ENCODE measurements around the gene PRSS27.
"Not testable (repeated sequence)": the region's sequence is repeated elsewhere in the genome, so short reads cannot be mapped to it uniquely, and the experiment has no call there.

PRSS27 gene

DNA sequence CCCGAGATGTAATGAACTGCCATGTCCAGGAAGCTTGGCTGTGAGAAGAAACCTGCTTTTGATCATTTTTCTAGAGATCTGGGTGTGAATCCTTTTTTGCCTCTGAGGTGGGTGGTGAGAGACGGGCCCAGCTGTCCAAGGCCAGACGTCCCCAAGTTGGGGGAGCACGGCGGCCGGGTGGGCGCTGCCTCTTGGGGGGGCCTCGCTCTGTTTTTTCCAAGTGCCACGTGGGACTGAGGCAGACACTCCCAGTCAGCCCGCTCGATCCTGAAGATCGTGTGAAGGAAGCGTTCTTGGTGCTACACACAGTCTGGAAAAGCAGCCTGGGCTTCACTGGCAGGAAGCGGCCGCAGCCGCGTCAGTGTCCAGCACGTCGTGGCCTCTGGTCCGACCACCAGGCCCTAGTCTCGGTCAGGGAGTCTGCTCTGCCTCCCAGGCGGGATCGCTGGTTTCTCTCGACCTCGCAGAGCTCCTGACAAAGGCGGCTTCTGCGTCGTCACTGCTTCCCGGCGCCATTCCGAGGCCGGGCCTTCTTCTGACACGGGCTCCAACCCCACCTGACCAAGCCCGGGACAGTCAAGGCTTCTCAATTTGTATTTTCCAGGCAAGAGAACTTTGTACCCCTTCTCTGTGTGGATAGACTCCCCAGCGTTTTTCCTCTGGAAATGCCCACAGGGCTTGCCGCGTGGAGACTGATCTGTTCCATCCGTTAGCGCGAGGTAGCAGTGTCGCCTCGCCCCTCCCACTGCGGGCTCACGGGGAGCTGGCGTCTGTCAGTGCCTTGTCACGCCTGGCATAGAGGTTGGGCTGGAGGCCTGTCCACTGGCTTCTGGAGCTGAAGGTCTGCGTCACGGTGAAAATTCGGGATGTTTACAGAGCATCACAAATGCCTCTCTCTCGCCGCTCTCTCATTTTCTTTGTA, 12.4 kb downstream of the PRSS27 start:
- DNase-seq: no peak

DNA sequence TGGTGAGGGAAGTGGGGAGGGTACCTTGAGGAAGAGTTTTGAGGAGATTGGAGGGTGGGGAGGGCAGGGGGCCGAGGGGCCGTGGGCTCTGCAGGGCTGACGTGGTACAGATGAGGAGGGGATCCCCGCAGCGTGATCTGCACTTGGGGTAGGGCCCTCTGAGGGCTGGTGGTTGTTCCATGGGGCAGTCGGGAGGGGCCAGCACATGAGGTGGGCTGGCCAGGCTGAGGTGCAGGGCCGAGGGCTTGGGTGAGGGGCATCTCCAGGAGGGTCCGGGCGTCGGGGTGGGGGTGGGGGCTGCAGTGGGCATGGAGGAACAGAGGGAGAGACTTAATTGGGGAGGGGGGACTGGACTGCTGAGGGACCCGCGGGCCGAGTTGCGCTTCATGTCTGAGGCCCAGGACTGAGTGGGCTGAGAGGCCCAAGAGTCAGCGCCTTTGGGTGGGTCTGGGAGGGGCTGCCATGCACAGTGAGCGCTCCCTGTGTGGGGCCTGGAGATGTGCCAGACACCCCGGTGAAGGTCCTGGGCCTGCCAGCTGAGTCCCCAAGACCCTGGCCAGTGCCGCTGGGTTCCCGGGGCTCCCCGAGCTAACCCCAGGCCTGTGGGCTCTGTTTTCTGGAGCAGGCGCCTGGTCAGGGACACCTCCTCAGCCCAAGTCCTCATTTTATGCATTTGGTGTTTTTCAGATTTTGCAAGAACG, 13.3 kb downstream of the PRSS27 start:
- DNase-seq: no peak

DNA sequence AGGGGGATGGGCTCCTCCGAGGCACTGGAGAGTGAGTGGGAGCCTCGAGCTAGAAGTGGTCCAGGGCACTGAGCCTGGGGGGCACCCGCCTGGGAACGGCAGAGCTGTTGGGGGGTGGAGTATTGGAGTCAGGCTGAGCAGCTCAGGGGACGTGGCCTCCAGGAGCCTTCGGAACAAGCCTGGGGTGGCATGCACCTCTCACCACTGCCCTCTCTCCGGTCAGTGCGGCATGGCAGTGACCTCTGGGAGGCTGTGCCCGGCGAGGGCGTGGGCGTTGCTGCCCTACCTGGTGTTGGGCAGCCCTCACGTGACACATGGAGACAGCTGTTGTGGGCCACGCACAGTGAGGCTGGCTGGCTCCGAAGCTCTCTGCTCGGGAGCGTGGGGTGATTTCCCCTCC, 13.9 kb downstream of the PRSS27 start:
- DNase-seq: no peak

DNA sequence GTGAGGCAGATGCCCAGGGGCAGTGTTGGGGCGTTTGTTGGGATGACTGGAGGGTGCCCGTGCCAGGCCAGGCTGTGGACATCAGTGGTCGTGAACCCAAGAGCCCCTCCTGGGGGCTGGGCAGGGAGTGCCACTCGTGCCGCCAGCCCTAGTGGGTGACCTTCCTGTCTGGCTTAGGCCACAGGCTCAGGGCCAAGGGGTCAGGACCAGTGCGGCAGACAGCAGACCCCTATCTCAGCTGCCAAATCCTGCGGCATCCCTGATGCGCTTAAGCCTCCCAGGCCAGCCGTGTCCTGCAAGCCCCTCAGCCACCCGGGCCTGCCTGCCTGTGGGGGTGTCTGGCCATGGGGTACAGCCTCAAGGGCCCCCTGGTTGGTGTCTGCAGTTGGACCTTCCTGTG, 14.7 kb downstream of the PRSS27 start:
- no peak for DNase-seq

- DNase-seq: no peak
Measured at GRCh38 chr16:2704983-2705275, 15.1 kb downstream of the PRSS27 start.

- no peak for DNase-seq
Measured at GRCh38 chr16:2704166-2704982, 15.7 kb downstream of the PRSS27 start.

GRCh38 chr16:2702871-2703745, 16.9 kb downstream of the PRSS27 start:
- no peak for DNase-seq

GRCh38 chr16:2702438-2702825, 17.6 kb downstream of the PRSS27 start:
- DNase-seq: no peak

- no peak for DNase-seq
Measured at GRCh38 chr16:2701713-2702437, 18.1 kb downstream of the PRSS27 start.

DNA sequence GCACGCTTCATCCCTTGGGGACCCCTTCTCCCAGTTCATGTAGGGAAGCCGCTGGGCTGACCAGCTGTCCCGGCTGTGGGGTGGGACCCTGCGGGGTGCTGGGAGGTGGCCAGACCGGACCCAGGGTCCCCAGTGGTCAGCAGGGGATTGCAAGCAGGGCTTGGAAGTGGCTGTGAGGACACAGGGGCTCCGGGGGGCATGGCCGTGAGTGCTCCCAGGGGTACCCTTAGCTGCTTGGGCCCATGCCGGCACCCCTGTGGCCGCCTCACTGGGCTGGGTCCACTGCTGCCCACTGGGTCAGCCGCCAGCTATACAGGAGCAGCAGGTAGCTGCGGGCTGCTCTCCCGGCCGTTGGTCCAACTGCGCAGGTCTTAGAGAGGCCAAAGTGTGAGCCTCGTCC, 18.8 kb downstream of the PRSS27 start:
- DNase-seq: no peak

DNA sequence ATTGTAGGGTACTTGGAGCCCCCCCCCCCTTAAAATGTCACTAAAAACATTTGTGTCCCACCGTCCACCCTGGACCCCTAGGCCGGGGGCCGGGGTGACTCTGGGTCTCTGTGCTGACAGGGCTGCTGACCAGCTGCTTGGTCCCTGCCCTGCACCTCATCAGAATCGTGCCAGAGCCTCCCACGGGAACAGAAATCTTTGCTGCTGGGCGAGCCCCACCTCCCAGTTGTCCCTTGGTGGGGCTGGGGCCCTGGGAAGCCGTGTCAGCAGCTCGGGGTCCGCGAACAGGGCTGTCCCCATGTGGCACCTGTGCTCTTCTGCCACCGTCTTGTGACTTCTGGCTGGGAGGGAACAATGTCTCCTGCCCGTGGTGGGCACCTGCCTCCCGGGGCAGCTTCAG, 19.2 kb downstream of the PRSS27 start:
- DNase-seq: no peak

GRCh38 chr16:2699791-2700600, 20.0 kb downstream of the PRSS27 start:
- DNase-seq: no peak

DNA sequence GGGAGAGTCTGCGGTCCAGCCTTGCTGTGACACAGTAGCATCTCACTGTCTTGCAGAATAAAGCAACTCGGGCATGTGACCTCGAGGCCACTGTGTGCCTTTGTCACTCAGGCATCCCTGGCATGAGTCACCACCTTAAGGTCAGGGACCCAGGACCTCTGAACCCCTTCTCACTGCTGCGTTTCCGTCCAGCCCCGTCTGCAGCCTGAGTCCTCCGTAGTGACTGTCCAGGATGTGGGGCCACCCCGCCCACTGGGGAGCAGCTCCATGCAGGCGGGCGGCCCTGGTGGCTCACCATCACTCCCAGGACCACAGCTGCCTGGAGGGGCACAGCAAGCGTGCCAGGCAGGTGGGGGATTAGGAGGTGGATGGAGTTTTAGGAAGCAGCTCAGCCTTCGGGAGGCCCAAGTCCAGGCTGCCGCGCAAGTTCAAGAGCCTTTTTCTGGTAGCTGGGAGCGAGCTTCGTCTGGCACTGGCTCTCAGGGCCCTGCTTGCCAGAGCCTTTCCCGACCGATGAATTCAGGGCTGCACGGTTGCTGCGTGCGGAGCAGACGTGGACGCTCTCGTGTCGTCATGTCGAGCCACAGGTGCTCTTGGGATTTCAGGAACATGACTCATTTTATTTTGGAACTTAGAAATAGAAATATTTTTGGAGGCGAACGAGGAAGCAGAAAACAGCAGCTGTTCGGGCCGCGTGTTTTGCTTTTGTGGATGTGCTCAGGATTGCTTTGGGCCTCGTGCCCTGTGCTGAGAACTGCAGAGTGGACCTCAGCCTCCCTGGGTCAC, 20.9 kb downstream of the PRSS27 start:
- no peak for DNase-seq

- DNase-seq: no peak
Measured at GRCh38 chr16:2698103-2698870, 21.7 kb downstream of the PRSS27 start.

GRCh38 chr16:2697401-2697948, 22.5 kb downstream of the PRSS27 start:
- DNase-seq: no peak

DNA sequence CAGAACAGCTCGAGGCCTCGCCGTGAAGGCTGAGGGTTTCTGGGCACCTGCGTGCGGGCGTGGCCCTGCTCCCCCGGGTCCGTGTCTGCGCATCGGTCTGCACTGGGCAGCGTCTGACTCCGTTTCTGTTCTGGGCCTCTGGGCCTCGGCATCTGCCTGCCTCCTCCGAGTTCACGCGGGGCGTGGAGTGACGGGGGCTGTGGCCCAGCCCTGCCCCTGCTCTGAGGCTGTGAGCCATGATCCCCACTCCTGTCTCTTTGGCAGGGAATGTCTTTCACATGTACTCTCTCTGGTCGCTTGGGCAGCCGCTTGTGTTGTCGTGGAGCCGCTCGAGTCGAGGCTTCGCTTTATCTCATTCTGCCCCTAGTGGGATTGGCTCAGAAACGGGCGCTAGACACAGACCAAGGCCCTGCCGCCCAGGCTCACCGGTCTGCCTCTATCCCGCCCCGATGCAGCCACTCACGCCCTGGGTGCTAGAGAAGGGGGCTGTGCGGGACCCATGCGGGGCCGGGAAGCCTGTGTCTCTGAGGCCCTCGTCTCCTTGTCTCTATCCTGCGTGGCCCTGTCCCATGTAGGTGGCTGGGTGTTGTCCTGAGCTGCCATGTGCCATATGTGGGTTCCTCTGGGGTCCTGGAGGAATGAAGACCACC, 23.3 kb downstream of the PRSS27 start:
- DNase-seq: not testable (repeated sequence)

- no peak for DNase-seq
Measured at GRCh38 chr16:2692948-2693651, 26.9 kb downstream of the PRSS27 start.

All from HCEC 1CT (cell line).